ENCODE results near the gene PHKA2.

The PHKA2 gene

DNA sequence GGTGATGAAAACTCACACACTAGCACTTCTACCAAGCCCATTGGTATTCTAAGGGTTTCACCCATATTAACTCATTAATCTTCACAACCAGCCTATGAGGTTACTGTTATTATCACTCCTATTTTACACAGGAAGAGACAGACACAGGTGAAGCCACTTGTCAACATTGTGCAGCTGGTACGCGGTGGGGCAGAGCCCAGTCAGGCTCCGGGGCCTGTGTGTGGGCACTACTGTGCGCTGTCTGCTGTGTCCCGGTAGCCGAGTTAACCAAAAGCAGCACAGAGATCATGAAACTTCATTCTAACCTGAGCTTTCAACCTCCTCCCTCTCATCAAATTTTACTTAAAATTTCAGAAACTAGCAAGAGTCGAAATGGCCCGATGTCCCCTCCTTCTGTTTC lies 111.3 kb downstream of the PHKA2 start:
- H3K27ac ChIP-seq (ENCODE audit: poor library complexity, severe bottlenecking), result peak overlapping the region; percentile 13
- H3K4me1 ChIP-seq (ENCODE audit: insufficient read depth, poor library complexity, severe bottlenecking), result peaks cover 9% of the 10 kb centered on the region
- ATAC-seq (ENCODE audit: low read depth) (no peak), DNase-seq (ENCODE audit: low spot score) (no peak)
- H3K9me3 ChIP-seq (ENCODE audit: severe bottlenecking), result no peaks in the 10 kb centered on the region
- H3K27me3 ChIP-seq (ENCODE audit: insufficient read depth, poor library complexity, severe bottlenecking), result no peaks in the 10 kb centered on the region
- TF ChIP-seq CTCF (IDR thresholded peaks at IDR 0.05; ENCODE audit: poor library complexity, severe bottlenecking), result no peak
- H3K36me3 ChIP-seq (ENCODE audit: low read depth), result no peaks in the 10 kb centered on the region
- no peak overlapping the region for H3K4me3 ChIP-seq (ENCODE audit: severe bottlenecking)

- no peaks in the 10 kb centered on the region for H3K9me3 ChIP-seq (ENCODE audit: severe bottlenecking)
- H3K4me1 ChIP-seq (ENCODE audit: insufficient read depth, poor library complexity, severe bottlenecking), result peaks cover 9% of the 10 kb centered on the region
- no peaks in the 10 kb centered on the region for H3K27me3 ChIP-seq (ENCODE audit: insufficient read depth, poor library complexity, severe bottlenecking)
- H3K27ac ChIP-seq (ENCODE audit: poor library complexity, severe bottlenecking), result no peak overlapping the region
- TF ChIP-seq CTCF (IDR thresholded peaks at IDR 0.05; ENCODE audit: poor library complexity, severe bottlenecking), result no peak
- H3K4me3 ChIP-seq (ENCODE audit: severe bottlenecking), result no peak overlapping the region
- no peak for DNase-seq (ENCODE audit: low spot score)
- H3K36me3 ChIP-seq (ENCODE audit: low read depth), result no peaks in the 10 kb centered on the region
- ATAC-seq (ENCODE audit: low read depth), result no peak
Measured at GRCh38 chrX:18871970-18872369, 111.9 kb downstream of the PHKA2 start.

- Histone ChIP-seq H3K36me3 (ENCODE audit: low read depth) (no peaks in the 10 kb centered on the region), H3K4me1 (ENCODE audit: insufficient read depth, poor library complexity, severe bottlenecking) (peaks cover 9% of the 10 kb centered on the region), H3K9me3 (ENCODE audit: severe bottlenecking) (no peaks in the 10 kb centered on the region), H3K27me3 (ENCODE audit: insufficient read depth, poor library complexity, severe bottlenecking) (no peaks in the 10 kb centered on the region), H3K27ac (ENCODE audit: poor library complexity, severe bottlenecking) (no peak overlapping the region), H3K4me3 (ENCODE audit: severe bottlenecking) (no peak overlapping the region)
- DNase-seq (ENCODE audit: low spot score), result no peak
- no peak for TF ChIP-seq CTCF (IDR thresholded peaks at IDR 0.05; ENCODE audit: poor library complexity, severe bottlenecking)
- ATAC-seq (ENCODE audit: low read depth), result no peak
Measured at GRCh38 chrX:18871161-18871890, 112.6 kb downstream of the PHKA2 start.

- H3K36me3 ChIP-seq (ENCODE audit: low read depth), result no peaks in the 10 kb centered on the region
- TF ChIP-seq CTCF (IDR thresholded peaks at IDR 0.05; ENCODE audit: poor library complexity, severe bottlenecking), result no peak
- ATAC-seq (ENCODE audit: low read depth), result no peak
- no peaks in the 10 kb centered on the region for H3K27me3 ChIP-seq (ENCODE audit: insufficient read depth, poor library complexity, severe bottlenecking)
- no peaks in the 10 kb centered on the region for H3K9me3 ChIP-seq (ENCODE audit: severe bottlenecking)
- DNase-seq (ENCODE audit: low spot score), result no peak
- no peaks in the 10 kb centered on the region for H3K4me1 ChIP-seq (ENCODE audit: insufficient read depth, poor library complexity, severe bottlenecking)
- H3K4me3 ChIP-seq (ENCODE audit: severe bottlenecking), result no peak overlapping the region
- H3K27ac ChIP-seq (ENCODE audit: poor library complexity, severe bottlenecking), result no peak overlapping the region
Measured at GRCh38 chrX:18864390-18864920, 119.5 kb downstream of the PHKA2 start.

GRCh38 chrX:18861511-18861910 lies 122.4 kb downstream of the PHKA2 start:
- H3K4me1 ChIP-seq (ENCODE audit: insufficient read depth, poor library complexity, severe bottlenecking), result no peaks in the 10 kb centered on the region
- no peaks in the 10 kb centered on the region for H3K9me3 ChIP-seq (ENCODE audit: severe bottlenecking)
- no peak for DNase-seq (ENCODE audit: low spot score)

More at GRCh38 chrX:18861511-18861910, 122.4 kb downstream of the PHKA2 start:
- Histone ChIP-seq H3K27ac (ENCODE audit: poor library complexity, severe bottlenecking) (no peak overlapping the region), H3K4me3 (ENCODE audit: severe bottlenecking) (no peak overlapping the region), H3K36me3 (ENCODE audit: low read depth) (no peaks in the 10 kb centered on the region), H3K27me3 (ENCODE audit: insufficient read depth, poor library complexity, severe bottlenecking) (no peaks in the 10 kb centered on the region)
- no peak for TF ChIP-seq CTCF (IDR thresholded peaks at IDR 0.05; ENCODE audit: poor library complexity, severe bottlenecking)
- no peak for ATAC-seq (ENCODE audit: low read depth)
